ENCODE results near the gene SUMO3.

SUMO3 gene

DNA sequence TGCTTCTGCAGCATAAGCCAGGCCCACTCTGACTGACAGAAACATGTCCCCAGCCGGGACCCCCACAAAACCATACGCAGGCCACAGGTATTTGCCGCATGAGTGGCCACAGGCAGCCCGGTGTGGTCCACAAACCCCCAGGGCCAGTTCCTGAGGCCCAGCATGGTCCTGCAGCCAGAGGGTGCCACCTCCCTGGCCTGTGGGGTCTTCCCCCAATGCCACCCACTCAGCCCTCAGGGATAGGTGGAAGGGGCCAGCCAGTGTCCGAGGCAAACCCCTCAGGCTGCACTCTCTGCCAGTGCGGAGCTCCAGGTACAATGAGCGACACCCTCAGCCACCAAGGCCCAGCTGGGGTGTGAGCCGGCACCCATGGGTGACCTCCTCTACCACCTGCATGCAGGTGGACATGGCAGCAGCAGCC, 59.7 kb downstream of the SUMO3 start:
- peak; percentile 5 for DNase-seq

DNA sequence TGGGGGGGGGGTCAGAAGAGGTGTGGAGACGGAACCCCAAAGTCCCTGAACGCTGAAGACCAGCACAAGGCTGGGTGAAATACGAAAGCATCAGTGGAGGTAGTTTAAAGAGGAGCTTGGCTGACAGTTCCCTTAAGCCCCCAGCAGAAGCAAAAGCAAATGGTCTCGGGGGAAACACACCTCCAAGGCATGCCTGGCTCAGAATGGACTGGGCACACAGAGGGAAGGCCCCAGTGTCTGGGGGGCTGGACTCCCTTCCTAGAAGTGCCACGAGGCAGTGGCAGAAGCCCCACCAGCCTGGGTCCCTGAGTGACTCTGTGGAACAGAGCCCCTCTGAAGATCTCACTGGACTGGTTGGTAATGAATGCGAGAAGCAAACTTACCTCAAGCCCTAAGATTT, 60.1 kb downstream of the SUMO3 start:
- no peak for DNase-seq

DNA sequence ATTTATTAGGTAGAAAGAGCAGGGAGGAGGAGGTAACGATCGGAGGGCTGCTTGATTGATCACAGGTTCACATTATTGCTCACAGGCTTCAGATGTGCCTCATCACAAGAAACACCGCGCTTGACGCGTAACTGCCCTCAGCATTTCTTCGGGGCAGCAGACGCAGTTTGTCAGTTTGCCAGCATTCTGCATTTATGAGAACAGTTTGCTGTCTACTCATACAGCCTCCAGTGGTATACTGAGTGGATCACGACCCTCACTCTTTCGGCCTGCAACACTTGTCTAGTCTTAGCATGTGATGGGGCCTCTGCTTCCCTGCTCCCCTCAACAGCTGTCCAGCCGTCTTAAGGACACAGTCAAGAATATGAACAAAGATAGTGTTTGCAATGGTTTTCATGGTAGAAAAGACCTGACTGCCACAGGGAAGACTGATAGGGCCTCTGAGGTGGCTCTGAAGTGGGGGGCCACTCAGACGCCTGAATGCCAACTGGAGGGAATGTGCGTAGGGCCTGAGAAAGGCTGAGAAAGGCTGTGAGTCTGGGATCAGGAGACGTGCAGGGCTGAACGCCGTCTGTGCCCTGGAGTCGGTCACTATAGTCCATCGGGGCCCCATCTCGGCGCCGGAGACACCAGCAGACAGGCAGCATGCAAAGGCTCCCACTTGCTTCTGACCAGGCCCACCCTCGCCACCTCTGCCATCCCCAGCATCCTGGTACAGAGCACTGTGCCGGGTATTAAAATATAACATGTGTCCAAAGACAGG, 61.3 kb downstream of the SUMO3 start:
- DNase-seq = no peak

All from activated CD4-positive, alpha-beta T cell treated with anti-CD3 and anti-CD28 coated beads for 1 hour (primary cell).